Large intestine (tissue), 3 donors: ENCODE results near the gene CCNL2. TPM values are rescaled to one million over a fixed set of nuclear protein-coding genes. Genes with fewer than 3 reads are reported as not detected.

Source experiments
- DNase-seq, 2 donors: peaks; one replicate each; pipeline versions ENCODE4 v3.0.0 to v3.0.0-alpha.2; 2013
- H3K27ac ChIP-seq: one replicate; pipeline ENCODE4 v1.5.1; 2013; ENCODE audit warnings: low read length
- H3K27me3 ChIP-seq: 2 replicates; pipeline ENCODE4 v1.6.1; 2013; ENCODE audit warnings: low read length; ENCODE audit not compliant: control insufficient read depth, insufficient read depth
- H3K36me3 ChIP-seq: 2 replicates; pipeline ENCODE4 v1.6.1; 2013; ENCODE audit warnings: low read length; ENCODE audit not compliant: control insufficient read depth, insufficient read depth
- H3K4me1 ChIP-seq: one replicate; pipeline ENCODE4 v1.6.1; 2013; ENCODE audit warnings: low read length; ENCODE audit not compliant: control insufficient read depth, insufficient read depth
- H3K4me3 ChIP-seq: one replicate; pipeline ENCODE4 v1.5.1; 2013; ENCODE audit warnings: low read length
- H3K9me3 ChIP-seq: one replicate; pipeline ENCODE4 v1.6.1; 2013; ENCODE audit warnings: mild to moderate bottlenecking, low read depth, low read length, moderate library complexity; ENCODE audit not compliant: control insufficient read depth
- WGBS: methylation state at CpG from one replicate; pipeline ENCODE4 v1.1.5; 2013; ENCODE audit warnings: low lambda C conversion rate; ENCODE audit not compliant: insufficient coverage; 5-methylcytosine and 5-hydroxymethylcytosine counted together
- polyA plus RNA-seq: library from polyadenylated mRNA; unstranded; fragments of 120-200 nt; gene quantifications from one replicate; pipeline ENCODE4 v1.2.1, GENCODE V29; 2013

CCNL2 gene
- polyA plus RNA-seq, 1 donor: 285 TPM

DNA sequence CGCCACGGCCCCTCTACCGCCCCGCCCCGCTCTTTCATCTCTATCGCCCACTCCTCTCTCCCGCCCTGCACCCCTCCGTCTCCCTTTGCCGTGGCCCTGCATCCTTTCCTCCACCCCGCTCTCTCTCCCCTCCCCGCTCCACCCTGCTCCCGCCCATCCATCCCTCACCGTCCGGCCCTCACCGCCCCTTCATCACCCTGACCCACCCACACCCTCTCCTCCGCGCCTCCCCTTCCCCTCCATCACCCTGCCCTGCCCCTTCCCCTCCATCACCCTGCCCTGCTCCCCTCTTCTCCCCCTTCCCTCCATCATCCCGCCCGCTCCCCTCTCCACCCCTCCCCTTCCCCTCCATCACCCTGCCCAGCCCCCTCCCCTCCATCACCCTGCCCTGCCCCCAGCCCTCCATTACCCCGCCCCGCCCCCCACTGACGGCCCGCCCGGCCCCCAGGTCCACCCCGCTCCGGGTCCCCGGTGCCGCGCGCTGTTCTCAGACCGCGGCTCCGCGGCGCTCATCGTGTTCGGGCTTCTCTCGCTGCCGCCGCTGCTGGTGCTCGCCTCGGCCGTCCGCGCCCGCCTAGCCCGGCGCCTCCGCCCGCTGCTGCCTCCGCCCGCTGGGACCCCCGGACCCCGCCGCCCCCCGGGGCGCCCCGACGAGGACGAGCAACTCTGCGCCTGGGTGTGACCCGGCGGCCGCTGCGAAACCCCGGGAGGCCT lies 28.1 kb upstream of the CCNL2 start:
- peaks cover 4% of the 10 kb centered on the region for H3K9me3 ChIP-seq
- no peak overlapping the region for H3K27ac ChIP-seq
- no peaks in the 10 kb centered on the region for H3K27me3 ChIP-seq
- DNase-seq: peak in 1 of 2 donors; percentile 24
- peaks cover 38% of the 10 kb centered on the region for H3K4me1 ChIP-seq
- H3K36me3 ChIP-seq: no peaks in the 10 kb centered on the region
- 27% methylated on average over 3 of the region's 66 CpGs for WGBS
- H3K4me3 ChIP-seq: no peak overlapping the region

GRCh38 chr1:1426496-1427105 lies 27.5 kb upstream of the CCNL2 start:
- Histone ChIP-seq H3K4me3 (no peak overlapping the region), H3K36me3 (no peaks in the 10 kb centered on the region), H3K27me3 (peaks cover under 1% of the 10 kb centered on the region), H3K4me1 (peaks cover 31% of the 10 kb centered on the region), H3K9me3 (peaks cover 4% of the 10 kb centered on the region), H3K27ac (no peak overlapping the region)
- WGBS: no CpG with 5 or more reads among the region's 19 CpGs
- DNase-seq: no peak

GRCh38 chr1:1425753-1426495 lies 26.8 kb upstream of the CCNL2 start:
- no CpG with 5 or more reads among the region's 33 CpGs for WGBS
- no peak for DNase-seq
- no peak overlapping the region for H3K27ac ChIP-seq

GRCh38 chr1:1425426-1425752 lies 26.3 kb upstream of the CCNL2 start:
- H3K27ac ChIP-seq: no peak overlapping the region
- no CpG with 5 or more reads among the region's 12 CpGs for WGBS

More at GRCh38 chr1:1425753-1426495, 26.8 kb upstream of the CCNL2 start:
- no peaks in the 10 kb centered on the region for H3K36me3 ChIP-seq
- peaks cover 25% of the 10 kb centered on the region for H3K4me1 ChIP-seq
- H3K9me3 ChIP-seq: peaks cover 4% of the 10 kb centered on the region
- H3K27me3 ChIP-seq: peaks cover 7% of the 10 kb centered on the region
- H3K4me3 ChIP-seq: no peak overlapping the region

DNA sequence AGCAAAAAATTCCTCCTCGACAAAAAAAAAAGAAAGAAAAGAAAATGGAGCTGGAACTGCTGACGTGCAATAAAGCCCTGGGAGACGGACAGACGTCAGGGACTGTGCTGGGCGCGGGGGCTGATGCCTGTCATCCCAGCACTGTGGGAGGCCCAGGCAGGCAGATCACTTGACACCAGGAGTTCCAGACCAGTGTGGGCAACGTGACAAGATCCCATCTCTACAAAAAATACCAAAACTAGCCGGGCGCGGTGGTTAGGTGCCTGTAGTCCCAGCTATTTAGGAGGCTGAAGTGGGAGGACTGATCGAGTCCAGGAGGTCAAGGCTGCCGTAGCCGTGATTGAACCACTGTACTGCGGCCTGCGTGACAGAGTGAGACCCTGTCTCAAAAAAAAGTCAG lies 25.6 kb upstream of the CCNL2 start:
- Histone ChIP-seq H3K4me3 (no peak overlapping the region), H3K9me3 (peaks cover 4% of the 10 kb centered on the region), H3K4me1 (peaks cover 13% of the 10 kb centered on the region), H3K27me3 (peaks cover 12% of the 10 kb centered on the region), H3K27ac (no peak overlapping the region), H3K36me3 (no peaks in the 10 kb centered on the region)
- no CpG with 5 or more reads among the region's 15 CpGs for WGBS
- no peak for DNase-seq

More at GRCh38 chr1:1425426-1425752, 26.3 kb upstream of the CCNL2 start:
- DNase-seq: no peak
- Histone ChIP-seq H3K4me3 (no peak overlapping the region), H3K9me3 (peaks cover 4% of the 10 kb centered on the region), H3K27me3 (peaks cover 10% of the 10 kb centered on the region), H3K4me1 (peaks cover 20% of the 10 kb centered on the region), H3K36me3 (no peaks in the 10 kb centered on the region)

DNA sequence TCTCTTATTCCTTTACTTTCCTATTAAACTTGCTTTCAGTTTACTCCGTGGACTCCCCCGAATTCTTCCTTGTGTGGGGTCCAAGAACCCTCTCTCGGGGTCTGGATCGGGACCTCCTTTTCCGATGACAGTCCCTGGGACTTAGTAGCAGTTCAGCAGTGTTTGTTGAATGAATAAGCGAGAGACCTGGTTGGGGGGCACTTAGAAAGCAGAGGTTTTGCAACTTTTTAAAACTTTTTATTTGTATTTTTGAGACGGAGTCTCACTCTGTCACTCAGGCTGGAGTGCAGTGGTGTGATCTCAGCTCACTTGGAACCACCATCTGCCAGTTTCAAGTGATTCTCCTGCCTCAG lies 24.1 kb upstream of the CCNL2 start:
- Histone ChIP-seq H3K4me1 (peaks cover 7% of the 10 kb centered on the region), H3K4me3 (no peak overlapping the region), H3K36me3 (no peaks in the 10 kb centered on the region), H3K27ac (no peak overlapping the region), H3K9me3 (peaks cover 5% of the 10 kb centered on the region), H3K27me3 (peaks cover 15% of the 10 kb centered on the region)
- DNase-seq: no peak
- WGBS: no CpG with 5 or more reads among the region's 7 CpGs

DNA sequence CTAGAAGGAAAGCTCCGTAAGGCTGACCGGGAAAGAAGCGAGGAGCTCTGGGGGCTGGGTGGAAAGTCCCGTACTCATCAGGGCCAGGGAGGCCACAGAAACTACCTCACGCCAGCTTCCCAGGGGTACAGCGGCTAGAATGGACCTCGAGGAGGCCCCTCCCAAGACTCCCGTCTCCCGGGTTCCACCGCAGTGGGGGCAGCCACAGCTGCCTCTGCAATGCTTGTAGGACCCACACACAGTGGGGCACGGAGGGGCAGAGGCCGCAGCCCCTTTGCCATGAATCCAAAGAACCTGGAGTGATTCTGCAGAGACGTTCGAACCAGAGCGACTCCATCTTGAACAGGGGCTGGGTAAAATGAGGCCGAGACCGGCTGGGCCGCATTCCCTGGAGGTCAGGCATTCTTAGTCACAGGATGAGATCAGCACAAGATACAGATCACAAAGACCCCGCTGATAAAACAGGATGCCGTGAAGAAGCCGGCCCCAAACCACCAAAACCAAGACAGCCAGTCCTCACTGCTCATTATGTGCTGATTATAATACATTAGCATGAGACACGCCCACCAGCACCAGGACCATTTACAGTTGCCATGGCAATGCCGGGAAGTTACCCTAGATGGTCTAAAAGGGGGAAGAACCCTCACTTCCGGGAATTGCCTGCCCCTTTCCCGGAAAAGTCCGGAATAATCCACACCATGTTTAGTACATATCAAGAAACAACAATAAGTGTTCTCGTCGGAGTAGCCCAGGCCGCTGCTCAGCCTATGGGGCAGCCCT lies 23.5 kb upstream of the CCNL2 start:
- DNase-seq: no peak
- no peaks in the 10 kb centered on the region for H3K36me3 ChIP-seq
- peaks cover 3% of the 10 kb centered on the region for H3K9me3 ChIP-seq
- no peak overlapping the region for H3K4me3 ChIP-seq
- peaks cover 15% of the 10 kb centered on the region for H3K27me3 ChIP-seq
- H3K4me1 ChIP-seq: peaks cover 5% of the 10 kb centered on the region
- WGBS: 55% methylated on average over 2 of the region's 29 CpGs
- no peak overlapping the region for H3K27ac ChIP-seq

GRCh38 chr1:1421907-1422464 lies 22.9 kb upstream of the CCNL2 start:
- no CpG with 5 or more reads among the region's 7 CpGs for WGBS
- peaks cover 15% of the 10 kb centered on the region for H3K27me3 ChIP-seq
- peaks cover 5% of the 10 kb centered on the region for H3K4me1 ChIP-seq
- peaks cover 3% of the 10 kb centered on the region for H3K9me3 ChIP-seq
- no peak overlapping the region for H3K4me3 ChIP-seq
- no peak for DNase-seq
- no peak overlapping the region for H3K27ac ChIP-seq
- no peaks in the 10 kb centered on the region for H3K36me3 ChIP-seq

DNA sequence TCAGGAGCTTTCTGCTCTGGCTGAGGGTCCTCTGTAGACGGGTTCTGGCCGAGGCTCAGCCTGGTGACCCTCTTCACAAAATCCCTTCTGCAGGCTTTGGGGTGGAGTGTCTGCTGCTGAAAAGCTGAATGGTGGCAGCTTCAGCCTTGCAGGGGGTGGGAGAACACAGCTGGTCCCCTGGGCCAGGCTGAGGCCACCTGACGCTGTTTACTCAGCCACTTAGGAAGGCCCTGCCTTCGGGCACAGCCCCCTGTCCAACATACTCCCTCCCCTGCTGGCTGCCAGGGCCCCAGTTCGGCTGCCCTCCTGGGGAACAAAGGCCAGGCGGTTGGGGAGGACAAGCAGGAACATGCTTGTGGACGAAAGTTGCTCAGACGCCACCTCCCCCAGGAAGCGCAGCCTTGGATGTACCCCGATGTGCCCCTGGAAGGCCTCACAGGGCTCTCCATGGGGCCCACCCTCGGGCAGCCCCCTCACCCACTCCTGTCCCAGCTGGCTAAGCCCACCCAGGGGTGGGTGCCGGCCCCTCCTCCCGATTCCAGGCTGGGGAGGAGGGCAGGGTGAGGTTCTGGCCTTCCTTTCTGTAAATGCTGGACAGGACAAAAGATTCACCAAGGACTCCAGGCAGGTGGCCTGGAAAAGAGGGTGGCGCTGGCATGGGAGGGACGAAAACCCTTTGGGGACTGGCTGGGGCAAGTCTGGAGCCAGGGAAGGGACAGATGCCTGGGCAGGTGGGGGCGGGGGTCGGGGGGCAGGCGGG lies 22.2 kb upstream of the CCNL2 start, which contains the start of gene ANKRD65:
Gene ANKRD65, minus strand, starts transcription at position 130 of the 760 bp plus-strand sequence. CDS start 271 bp downstream, outside the sequence.
- Histone ChIP-seq H3K27ac (no peak within 1 kb of the TSS), H3K4me3 (no peak within 1 kb of the TSS)
- WGBS: no CpG with 5 or more reads among the region's 18 CpGs

More for the DNA sequence above, 22.2 kb upstream of the CCNL2 start, which contains the start of gene ANKRD65:
- Histone ChIP-seq H3K27me3 (peaks cover 15% of the 10 kb centered on the region), H3K36me3 (no peaks in the 10 kb centered on the region), H3K9me3 (peaks cover 3% of the 10 kb centered on the region), H3K4me1 (peaks cover 1% of the 10 kb centered on the region)
- no peak for DNase-seq
